ENCODE measurements around the gene ROBO3. TPM values are rescaled to one million over a fixed set of nuclear protein-coding genes. Genes with fewer than 3 reads are reported as not detected.

ROBO3 gene
- total and polyA plus RNA-seq, 2 donors (not counting 1 experiment from before 2014, with no cell fraction given) = 1.0 to 7.4 TPM

- POLR2A ChIA-PET = no interaction called here
- intact Hi-C loops (cut with micrococcal nuclease) = loop anchor here (5.0 kb wide), 1 partner anchor 65 kb away; the partner anchor contains the start of gene MSANTD2
- Mint-ChIP-seq H3K4me1 (peaks cover 23% of the 10 kb centered on the region), H3K4me3 (no peak overlapping the region), H3K9me3 (ENCODE audit: insufficient read depth) (no peaks in the 10 kb centered on the region), H3K27me3 (peaks cover 84% of the 10 kb centered on the region), H3K27ac (no peak overlapping the region)
- Histone ChIP-seq H2AFZ (ENCODE audit: insufficient read depth, low read depth, low read length, poor library complexity, severe bottlenecking) (no peak overlapping the region), H3K9me3 (ENCODE audit: control extremely low read depth in 1 of 3, control insufficient read depth in 2 of 3, insufficient read depth in 1 of 3, low read length in 2 of 3) (peaks cover 0 to 48% (median 2%) of the 10 kb centered on the region in 3 donors), H3K4me1 (ENCODE audit: control insufficient read depth in 2 of 2, insufficient read depth in 2 of 2, low read length in 2 of 2) (peaks cover 39 to 50% of the 10 kb centered on the region in 2 donors), H3K36me3 (replicated peaks in 1 of 2; ENCODE audit: control extremely low read depth in 1 of 2, control insufficient read depth in 1 of 2, extremely low read depth in 1 of 2, insufficient read depth in 2 of 2, low read length in 1 of 2) (no peaks in the 10 kb centered on the region), H3K9ac (ENCODE audit: low read length) (no peak overlapping the region), H3K27me3 (replicated peaks in 1 of 4; ENCODE audit: control extremely low read depth in 1 of 4, control insufficient read depth in 3 of 4, insufficient read depth in 4 of 4, low read length in 3 of 4) (peaks cover 0 to 86% (median 63%) of the 10 kb centered on the region in 4 experiments), H4K20me1 (ENCODE audit: control insufficient read depth, insufficient read depth, low read length, poor library complexity, severe bottlenecking) (no peaks in the 10 kb centered on the region), H3K79me2 (ENCODE audit: control insufficient read depth, insufficient read depth, low read length) (no peaks in the 10 kb centered on the region), H3K4me3 (ENCODE audit: control extremely low read depth in 1 of 5, extremely low read depth in 1 of 5, insufficient read depth in 1 of 5, low read depth in 2 of 5, low read length in 4 of 5) (no peak overlapping the region), H3K27ac (ENCODE audit: low read length in 2 of 2) (no peak overlapping the region), H3K4me2 (replicated peaks; ENCODE audit: low read depth, low read length, poor library complexity, severe bottlenecking) (no peak overlapping the region)
- CTCF ChIA-PET = interaction anchor here (2.2 to 3.0 kb wide), 2 partner anchors 8 to 203 kb away, joined by 7 to 15 read pairs; no protein-coding TSS in a partner anchor
- ATAC-seq (ENCODE audit: low read depth) (peak; percentile 54), DNase-seq (peak; percentile 55)
- no peak for TF ChIP-seq EZH2 (IDR thresholded peaks at IDR 0.05; ENCODE audit: borderline replicate concordance, insufficient read depth, low read depth, low read length, poor library complexity, severe bottlenecking)
- peak; percentile 36 for TF ChIP-seq CTCF (IDR thresholded peaks at IDR 0.05)
- 2% methylated on average over 7 of the region's 8 CpGs for WGBS (ENCODE audit: insufficient coverage)
Observed at GRCh38 chr11:124867700-124868099, 2.5 kb downstream of the ROBO3 start.
